NK-92 (cell line): ENCODE measurements around the gene FCHO1.
"Not testable (repeated sequence)": the region's sequence is repeated elsewhere in the genome, so short reads cannot be mapped to it uniquely, and the experiment has no call there.

Experiments
- DNase-seq: peaks from one replicate; lab custom pipeline; 2025; ENCODE audit not compliant: unreplicated experiment; lab: John Stamatoyannopoulos, UW

FCHO1 gene

DNA sequence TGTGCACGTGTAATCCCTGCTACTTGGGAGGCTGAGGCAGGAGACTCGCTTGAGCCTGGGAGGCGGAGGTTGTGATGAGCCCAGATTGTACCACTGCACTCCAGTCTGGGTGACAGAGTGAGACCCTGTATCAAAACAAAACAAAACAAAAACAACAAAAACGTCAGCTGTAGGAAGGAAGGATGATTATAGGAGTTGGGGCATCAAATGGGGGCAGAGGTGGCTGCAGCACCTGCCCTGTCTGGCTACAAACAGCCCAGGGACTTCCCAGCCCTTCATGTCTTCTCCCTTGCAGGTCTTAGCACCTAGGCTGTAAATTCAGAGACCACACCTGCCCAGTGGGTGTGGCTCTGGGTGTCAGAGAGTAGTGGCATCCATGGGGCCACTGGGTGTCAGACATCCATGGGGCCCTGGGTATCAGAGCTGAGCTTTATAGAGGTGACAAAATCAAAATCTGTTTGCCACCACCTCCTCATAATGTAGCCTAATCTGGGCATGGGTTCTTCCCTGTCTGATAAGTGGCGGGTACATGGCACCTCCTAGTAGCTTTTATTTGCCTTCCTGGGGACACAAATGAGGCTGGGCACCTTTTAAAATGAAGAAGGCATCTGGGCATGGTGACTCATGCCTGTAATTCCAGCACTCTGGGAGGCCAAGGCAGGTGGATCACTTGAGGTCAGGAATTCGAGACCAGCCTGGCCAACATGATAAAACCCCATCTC, 38.9 kb downstream of the FCHO1 start:
- DNase-seq = no peak

DNA sequence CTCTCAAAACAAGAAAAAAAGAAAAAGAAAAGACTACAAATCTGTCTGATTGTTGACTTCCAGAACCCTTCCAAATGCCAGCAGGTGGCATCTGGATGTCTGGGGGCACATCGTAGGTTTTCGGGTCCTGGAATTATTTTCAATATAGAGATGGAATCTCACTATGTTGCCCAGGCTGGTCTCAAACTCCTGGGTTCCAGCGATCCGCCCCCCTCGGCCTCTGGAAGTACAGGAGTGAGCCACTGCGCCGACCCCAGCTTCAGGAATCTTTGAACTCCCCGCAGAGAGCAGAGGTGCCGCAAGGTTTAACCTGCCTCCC, 43.1 kb downstream of the FCHO1 start:
- DNase-seq = no peak

DNA sequence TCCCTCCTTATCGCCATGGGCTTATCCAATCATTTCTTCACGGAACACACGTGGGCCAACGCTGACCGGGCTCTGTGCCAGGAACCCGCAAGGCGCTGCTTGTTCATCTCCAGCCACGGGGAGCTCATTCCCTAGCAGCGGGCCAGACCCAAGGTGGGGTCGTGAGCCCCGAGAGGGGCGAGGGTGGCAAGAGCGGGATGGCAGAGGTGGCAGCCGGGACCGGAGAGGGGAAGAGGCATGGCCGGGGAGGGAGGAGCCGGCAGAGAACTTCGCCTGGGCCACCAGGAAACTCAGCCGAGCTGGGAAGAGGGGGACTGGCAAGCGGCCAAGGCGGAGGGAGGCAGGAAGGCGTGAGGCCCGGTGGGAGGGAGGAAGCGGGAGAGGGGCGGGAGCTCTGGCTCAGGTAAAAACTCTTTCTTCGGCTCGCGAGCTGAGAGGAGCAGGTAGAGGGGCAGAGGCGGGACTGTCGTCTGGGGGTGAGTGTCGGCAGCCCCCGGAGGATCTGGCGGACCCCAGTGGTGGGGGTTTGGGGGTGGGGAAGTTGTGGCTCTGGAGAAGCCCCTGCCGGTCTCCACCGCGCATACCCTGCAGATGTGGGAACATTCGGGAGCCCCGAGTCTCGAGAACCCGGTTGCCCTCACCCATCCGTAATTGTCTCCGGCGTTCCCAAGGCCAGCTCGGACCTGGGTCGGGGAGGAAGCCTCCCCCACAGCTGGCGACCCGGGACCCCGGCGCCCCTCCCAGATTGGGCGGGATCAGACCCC, 43.6 kb downstream of the FCHO1 start, which contains the start of gene B3GNT3:
TSS of gene B3GNT3 (plus strand) at position 408 of the 764 bp plus-strand sequence. CDS start 12,670 bp downstream, outside the sequence.
- no peak for DNase-seq

DNA sequence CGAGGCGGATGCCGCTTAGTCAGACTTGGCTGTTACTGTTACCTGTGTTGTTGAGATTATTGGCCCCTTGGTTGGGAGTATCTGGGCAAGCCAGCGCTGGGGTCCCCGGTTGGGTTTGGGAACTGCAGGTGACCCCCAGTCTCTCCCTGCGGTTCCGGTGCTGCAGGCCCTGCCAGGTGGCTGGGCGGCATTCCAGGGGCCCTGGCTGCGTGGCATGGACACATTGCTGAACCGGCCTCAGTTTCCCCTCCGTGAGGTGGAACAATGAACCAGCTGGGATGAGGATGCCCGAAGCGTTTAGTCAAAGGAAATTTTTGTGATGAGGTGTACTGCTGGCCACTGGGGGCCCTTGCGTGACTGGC, 44.2 kb downstream of the FCHO1 start:
- DNase-seq = no peak

DNA sequence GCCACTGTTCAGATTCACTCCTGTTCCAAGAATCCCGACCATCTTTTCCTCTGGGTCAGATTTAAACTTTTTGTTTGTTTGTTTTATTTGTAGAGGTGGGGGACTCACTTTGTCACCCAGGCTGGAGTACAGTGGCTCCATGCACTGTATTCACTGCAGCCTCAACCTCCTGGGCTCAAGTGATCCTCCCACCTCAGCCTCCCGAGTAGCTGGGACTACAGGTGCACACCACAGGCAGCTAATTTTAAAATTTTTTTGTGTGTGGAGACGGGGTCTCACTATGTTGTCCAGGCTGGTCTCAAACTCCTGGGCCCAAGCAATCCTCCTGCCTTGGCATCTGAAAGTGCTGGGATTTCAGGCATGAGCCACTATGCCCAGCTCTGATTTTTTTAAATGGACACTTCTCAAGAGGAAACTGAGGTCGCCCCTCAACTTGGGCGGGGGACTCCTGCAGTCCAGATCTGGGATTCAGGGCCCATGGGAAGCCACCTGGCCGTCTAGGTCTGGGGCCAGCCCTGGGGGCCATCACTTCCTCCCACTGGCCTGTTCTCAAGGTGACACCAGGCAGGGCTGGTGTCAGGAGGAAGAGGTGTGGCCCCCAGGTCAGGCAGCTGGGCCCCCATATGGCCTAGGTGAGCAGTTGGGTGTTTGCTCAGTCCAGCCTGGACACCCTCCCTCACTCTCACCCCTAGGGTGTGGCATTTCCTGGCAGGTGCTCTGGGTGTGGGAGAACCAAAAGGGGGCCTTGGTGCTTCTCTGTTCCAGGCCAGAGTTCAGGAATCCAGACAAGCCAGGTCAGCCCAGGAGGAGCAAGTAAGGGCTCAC, 44.9 kb downstream of the FCHO1 start:
- DNase-seq = no peak

DNA sequence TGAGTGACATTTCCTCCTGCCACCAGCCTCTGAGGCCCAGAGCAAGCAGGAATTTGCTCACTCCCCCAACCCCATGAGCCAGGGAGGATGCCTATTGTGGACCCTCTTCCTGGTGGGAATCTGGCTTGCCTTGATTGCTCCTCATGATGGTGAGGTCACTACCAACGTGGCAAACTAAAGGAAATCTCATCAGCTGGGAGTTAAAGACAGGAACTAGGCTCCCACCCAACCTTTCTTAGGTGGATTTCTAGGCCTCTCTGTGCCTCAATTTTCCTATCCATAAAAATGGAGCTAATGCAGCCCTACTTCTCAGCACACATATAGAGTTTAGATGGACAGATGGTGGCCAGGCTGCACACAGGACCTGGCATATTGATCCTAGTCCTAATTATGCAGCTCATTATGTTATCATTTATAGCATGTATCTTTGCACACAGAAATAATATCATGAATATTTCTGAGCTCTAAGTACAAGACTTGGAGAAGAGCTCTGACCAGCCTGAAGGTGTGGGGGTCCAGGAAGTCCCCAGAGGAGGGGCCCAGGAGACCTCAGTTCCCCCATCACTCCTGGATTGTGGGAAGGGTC, 45.7 kb downstream of the FCHO1 start:
- DNase-seq = no peak

DNA sequence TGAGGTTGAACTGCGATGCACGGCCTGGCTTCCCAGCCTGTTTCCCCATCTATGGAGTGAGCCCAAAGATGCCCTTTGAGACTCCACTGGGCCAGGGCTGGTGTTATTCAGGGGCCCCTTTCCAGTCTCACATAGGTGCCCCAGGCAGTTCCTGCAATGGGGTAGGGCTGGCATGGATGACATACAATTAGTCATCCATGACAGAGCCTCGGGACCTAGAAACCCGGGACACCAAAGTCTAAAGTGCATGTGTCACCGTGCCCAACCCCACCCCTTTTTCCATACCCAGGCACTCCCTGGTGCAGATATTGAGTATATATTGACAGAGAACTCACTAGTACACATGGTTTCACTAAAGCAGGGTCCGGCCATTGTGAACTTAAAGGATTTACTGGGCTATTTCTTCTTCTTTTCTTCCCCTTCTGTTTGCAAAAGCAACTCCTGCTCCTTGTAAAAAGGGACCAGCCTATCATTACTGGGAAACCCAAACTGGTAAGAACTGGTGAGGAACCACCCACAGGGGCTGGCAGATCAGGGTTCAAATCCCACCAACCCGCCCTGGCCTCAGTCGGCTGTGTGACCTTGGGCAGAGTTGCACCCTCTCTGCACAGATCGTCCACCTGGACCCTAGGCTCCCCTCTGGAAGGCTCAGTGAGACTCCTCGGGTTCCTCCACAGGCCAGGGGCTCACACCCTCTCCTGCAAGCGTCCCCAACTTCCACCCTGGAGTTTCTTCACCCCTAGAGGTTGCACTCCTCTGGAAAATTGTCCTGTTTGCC, 46.3 kb downstream of the FCHO1 start:
- DNase-seq = no peak

DNA sequence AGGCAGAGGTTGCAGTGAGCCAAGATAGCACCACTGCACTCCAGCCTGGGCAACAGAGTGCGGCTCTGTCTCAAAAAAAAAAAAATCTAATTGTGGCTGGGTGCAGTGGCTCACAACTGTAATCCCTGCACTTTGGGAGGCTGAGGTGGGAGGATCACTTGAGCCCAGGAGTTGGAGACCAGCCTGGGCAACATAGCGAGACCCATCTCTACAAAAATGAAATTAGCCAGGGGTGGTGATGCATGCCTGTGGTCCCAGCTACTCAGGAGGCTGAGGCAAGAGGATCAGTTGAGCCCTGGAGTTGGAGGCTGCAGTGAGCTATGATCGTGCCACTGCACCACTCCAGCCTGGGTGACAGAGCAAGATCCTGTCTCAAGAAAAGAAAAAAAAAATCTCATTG, 47.3 kb downstream of the FCHO1 start:
- not testable (repeated sequence) for DNase-seq

DNA sequence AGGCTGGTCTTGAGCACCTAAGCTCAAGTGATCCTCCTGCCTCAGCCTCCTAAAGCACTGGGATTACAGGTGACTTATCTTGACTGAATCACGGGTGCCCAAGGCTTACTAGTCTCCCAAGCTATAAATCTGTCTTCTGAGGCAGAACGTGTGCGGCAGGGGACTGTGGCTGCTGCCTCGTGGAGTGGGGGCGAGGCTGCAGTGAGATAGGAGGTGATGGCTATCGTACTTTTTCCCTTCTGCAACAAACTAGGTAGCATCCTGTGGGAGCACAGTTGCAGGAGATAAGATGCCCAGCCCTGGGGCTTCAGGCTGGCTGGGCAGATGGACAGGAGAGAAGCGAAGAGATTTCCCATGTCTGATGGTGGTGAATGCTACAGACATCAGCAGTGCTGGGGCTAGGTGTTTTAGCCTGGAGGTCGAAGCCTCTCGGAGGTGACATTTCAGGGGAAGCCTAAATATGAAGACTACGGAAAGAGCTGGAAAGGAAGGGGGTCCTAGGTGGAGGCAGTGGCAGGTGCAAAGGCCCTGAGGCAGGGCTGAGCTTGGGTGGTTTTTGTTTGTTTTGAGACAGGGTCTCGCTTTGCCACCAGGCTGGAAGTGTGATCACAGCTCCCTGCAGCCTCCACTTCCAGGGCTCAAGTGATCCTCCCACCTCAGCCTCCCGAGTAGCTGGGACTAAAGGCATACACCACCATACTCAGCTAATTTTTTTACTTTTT, 51.0 kb downstream of the FCHO1 start:
- no peak for DNase-seq

DNA sequence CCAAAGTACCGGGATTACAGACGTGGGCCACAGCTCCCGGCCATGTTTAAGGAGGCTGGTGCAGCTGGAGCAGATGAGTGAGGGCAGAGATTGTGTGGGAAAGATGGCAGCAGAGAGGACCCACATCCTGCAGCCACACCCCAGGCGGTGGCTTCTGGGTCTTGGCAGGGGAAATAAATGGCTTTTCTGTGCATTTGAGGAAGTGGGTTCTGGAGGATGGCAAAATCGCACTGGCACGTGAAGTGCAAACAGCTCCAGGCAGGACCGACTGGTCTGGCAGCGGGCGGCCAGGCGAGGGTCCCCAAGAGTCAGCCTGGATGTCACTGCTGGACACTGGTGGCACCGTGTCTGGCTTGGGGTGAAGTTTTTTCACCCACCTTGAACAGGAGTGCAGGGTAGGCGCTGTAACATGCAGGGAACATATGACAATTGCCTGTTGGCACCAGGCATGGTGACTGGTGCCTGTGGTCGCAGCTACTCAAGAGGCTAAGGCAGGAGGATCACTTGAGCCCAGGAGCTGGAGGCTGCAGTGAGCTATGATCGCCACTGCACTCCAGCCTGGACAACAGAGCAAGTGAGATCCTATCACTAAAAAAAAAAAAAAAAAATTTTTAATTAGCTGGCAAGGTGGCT, 52.1 kb downstream of the FCHO1 start:
- no peak for DNase-seq

DNA sequence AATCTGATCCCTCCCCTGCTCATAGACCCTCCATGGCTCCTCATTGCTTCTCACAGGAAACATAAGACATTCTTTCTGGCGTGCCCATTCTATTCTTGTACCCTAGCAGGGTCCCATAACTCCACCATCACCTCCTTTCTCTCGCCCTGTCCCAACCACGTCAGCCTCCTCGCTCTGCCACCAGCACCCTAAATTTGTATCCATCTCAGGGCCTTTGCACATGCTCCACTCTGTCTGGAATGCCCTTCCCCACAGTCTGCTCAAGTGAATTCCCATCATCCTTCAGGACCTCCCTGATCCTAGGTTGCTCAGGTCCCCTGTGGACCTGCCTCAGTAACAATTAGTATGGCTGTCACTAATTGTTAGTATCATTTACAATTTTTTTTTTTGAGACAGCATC, 54.1 kb downstream of the FCHO1 start:
- DNase-seq = no peak

DNA sequence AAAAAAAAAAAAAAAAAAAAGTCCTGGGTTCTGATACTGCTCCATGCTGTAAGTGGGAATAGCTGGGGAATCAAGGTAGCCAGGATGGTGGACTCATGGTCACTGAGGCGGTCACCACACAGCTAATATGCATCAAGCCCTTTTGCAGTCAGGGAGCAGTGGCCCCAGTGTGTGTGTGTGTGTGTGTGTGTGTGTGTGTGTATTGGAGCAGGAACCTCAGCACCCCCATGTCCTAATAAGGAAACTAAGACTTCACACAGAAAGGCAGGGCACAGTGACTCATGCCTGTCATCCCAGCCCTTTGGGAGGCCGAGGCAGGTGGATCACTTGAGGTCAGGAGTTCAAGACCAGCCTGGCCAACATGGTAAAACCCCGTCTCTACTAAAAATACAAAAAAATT, 55.7 kb downstream of the FCHO1 start:
- DNase-seq = no peak

DNA sequence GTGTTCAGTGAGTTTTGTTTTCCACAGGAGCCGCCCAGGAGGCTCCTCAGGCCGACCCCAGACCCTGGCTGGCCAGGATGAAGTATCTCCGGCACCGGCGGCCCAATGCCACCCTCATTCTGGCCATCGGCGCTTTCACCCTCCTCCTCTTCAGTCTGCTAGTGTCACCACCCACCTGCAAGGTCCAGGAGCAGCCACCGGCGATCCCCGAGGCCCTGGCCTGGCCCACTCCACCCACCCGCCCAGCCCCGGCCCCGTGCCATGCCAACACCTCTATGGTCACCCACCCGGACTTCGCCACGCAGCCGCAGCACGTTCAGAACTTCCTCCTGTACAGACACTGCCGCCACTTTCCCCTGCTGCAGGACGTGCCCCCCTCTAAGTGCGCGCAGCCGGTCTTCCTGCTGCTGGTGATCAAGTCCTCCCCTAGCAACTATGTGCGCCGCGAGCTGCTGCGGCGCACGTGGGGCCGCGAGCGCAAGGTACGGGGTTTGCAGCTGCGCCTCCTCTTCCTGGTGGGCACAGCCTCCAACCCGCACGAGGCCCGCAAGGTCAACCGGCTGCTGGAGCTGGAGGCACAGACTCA, 56.5 kb downstream of the FCHO1 start:
- no peak for DNase-seq

DNA sequence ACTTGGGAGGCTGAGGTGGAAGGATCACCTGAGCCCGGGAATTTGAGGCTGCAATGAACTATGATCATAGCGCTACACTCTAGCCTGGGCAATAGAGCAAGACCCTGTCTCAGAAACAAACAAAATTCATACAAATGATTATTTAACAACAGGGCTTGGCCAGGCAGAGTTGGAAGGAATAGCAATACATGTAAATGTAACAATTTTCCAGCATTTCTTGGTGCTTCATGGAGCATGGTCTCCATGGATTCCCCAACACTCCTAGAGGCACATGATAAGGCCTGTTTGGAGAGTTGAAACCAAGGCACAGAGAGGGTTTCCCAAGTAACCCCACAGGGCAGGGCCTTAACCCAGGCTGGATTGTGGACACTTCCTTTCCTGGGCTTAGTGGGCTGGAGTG, 59.8 kb downstream of the FCHO1 start:
- DNase-seq = no peak

DNA sequence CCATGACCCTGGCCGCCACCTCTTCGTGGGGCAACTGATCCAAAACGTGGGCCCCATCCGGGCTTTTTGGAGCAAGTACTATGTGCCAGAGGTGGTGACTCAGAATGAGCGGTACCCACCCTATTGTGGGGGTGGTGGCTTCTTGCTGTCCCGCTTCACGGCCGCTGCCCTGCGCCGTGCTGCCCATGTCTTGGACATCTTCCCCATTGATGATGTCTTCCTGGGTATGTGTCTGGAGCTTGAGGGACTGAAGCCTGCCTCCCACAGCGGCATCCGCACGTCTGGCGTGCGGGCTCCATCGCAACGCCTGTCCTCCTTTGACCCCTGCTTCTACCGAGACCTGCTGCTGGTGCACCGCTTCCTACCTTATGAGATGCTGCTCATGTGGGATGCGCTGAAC, 60.4 kb downstream of the FCHO1 start:
- no peak for DNase-seq

DNA sequence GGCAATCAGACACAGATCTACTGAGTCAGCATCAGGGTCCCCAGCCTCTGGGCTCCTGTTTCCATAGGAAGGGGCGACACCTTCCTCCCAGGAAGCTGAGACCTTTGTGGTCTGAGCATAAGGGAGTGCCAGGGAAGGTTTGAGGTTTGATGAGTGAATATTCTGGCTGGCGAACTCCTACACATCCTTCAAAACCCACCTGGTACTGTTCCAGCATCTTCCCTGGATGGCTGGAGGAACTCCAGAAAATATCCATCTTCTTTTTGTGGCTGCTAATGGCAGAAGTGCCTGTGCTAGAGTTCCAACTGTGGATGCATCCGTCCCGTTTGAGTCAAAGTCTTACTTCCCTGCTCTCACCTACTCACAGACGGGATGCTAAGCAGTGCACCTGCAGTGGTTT, 60.8 kb downstream of the FCHO1 start:
- no peak for DNase-seq

DNA sequence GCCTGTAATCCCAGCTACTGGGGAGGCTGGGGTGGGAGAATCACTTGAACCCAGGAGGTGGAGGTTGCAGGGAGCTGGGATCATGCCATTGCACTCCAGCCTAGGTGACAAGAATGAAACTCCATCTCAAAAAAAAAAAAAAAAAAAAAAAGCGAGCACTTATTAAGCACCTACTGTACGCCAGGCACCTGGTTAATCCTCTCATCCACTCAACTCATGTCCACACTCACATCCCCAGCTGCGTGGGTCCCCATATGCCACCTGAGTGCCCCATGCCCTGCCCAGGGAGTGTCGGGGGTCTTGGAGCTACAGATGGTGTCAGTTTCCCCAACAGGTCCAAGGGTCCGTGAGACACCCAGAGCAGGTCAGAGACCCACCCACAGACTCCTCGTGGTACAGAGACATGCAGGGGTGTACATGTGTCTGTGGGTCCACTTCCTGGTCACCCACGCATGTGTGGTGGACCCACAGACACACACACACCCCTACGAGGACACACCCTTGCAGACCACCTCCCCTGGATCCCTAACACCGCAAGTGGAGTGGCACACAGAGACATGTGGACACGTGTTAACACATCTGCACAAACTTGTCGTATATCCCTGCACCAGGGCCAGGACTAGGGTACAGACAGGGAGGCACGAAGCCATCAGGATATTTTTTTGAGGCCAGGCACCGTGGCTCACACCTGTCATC, 66.5 kb downstream of the FCHO1 start:
- no peak for DNase-seq

DNA sequence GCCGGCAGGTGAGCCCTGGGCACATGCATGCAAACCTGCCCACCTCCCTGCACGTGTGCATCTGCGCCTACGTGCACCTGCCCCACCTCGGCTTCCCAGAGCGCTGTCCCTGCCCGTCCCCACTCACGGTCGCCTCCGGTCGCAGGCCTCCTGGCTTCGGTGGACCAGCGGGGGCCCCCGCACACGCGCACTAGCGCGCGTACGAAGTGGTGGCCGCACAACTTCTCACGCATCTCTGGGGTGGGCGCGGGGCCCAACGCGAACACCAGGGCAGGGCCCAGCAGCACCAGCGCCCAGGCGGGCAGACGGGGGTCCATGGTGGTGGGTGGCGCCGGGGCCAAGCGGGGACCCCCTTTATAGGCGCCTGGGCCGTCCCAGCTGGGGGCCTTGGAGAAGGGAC, 69.9 kb downstream of the FCHO1 start, which contains the start of gene INSL3:
TSS of gene INSL3 (minus strand) at position 330 of the 400 bp plus-strand sequence. CDS start at position 317, 13 bp downstream.
- no peak for DNase-seq

DNA sequence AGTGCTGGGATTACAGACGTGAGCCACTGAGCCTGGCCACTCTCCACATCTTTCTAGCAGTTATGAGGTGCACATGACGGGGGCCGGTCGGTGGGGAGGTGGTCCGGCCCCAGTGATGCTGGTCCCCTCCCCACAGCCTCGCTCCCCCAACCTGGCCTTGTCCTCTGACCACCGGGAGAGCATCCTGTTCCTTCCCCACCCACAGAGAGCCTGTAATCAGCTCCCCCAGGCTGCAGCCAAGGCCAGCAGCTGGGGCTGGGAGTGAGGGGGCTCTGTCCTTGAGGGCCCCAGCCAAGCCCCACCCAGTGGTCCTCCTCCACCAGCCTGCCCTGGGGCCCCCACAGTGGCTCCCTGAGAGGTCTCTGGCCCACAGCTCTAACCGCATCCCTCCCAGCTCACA, 73.1 kb downstream of the FCHO1 start:
- DNase-seq = no peak
